HG03432 (cell line): Measurements from ENCODE around the gene CYB5D1.
A peak's percentile ranks its signal among the peaks of the same experiment; 100 is the strongest.
"Not testable (repeated sequence)": the region's sequence is repeated elsewhere in the genome, so short reads cannot be mapped to it uniquely, and the experiment has no call there.

Experiments used
- ATAC-seq: cut with Tn5 transposase; IDR thresholded peaks from one replicate; pipeline ENCODE4 v1.9.1; 2021; ENCODE audit warnings: mild to moderate bottlenecking, moderate library complexity; ENCODE audit not compliant: unreplicated experiment

CYB5D1 gene, protein sequence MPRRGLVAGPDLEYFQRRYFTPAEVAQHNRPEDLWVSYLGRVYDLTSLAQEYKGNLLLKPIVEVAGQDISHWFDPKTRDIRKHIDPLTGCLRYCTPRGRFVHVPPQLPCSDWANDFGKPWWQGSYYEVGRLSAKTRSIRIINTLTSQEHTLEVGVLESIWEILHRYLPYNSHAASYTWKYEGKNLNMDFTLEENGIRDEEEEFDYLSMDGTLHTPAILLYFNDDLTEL

GRCh38 chr17:7857713-7858521 lies at the start of gene CYB5D1:
Gene CYB5D1, plus strand, starts transcription at chr17:7858003. Its CDS starts 132 bp downstream, at chr17:7858135.
- ATAC-seq = peak; percentile 31

DNA sequence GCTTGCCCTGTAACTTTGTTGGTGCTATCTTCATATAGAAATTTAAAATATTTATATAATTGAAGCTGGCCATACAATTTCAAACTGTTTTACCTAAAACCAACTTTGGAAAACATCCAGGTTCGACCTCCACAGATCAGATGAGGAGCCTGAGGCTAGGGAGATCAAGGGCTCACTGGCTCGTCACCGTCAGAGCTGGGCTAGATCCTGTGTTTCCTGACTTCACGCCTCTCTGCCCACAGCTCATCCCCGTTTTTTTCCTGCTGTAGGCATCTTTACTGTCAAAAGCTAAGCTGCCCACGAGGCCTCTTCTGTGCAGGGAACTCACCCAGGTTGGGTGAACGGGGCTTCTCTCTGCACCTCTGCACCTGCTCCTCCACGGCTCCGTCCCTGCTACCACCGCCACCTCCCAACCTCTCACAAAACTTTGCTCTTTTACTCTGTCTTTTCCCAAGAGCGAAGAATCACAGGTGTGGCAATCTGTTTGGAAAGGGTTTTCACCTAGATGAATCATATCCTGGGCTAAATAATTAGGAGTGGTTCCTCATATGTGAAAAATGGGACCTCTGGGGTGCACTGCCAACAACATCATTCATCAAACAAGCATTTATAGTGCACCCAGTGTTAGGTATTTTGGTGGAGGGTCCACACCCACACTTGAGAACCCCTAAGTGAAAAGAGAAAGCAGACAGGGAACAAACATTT lies 48.6 kb upstream of the CYB5D1 start:
- no peak for ATAC-seq

DNA sequence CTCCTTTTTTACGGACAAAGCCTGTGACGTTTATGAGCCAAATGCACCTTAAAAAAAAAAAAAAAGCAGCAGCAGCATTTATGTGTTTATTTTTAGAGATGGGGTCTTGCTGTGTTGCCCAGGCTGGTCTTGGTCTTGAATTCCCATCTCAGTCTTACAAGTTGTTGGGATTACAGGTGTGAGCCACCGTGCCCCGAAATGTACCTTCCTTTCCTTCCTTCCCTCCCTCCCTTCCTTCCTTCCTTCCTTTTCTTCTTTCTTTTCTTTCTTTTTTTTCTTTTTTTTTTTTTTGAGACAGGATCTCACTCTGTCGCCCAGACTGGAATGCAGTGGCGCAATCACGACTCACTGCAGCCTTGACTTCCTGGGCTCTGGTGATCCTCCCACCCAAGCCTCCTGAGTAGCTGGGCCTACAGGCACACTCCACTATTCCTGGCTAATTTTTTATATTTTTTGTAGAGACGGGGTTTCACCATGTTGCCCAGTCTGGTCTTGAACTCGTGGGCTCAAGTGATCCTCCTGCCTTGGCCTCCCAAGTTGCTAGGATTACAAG lies 47.9 kb upstream of the CYB5D1 start:
- not testable (repeated sequence) for ATAC-seq

DNA sequence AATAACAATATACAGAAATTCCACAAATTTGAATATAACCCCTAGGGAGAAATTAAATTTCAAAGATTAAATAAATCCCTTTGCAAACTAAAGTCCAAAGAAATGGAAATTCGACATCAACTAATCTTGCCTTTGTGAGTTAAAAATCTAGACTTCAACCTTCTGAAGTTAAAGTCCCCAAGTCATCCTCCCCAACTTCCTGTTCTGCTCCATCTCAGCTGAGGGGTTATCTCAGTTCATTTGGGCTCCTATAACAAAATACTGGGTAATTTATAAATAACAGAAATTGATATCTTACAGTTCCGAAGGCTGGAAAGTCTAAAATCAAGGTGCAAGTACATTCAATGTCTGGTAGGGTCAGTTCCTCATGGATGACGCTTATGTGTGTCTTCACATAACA lies 46.6 kb upstream of the CYB5D1 start:
- ATAC-seq = no peak

- ATAC-seq = no peak
Observed at GRCh38 chr17:7814969-7815368, 42.8 kb upstream of the CYB5D1 start.

DNA sequence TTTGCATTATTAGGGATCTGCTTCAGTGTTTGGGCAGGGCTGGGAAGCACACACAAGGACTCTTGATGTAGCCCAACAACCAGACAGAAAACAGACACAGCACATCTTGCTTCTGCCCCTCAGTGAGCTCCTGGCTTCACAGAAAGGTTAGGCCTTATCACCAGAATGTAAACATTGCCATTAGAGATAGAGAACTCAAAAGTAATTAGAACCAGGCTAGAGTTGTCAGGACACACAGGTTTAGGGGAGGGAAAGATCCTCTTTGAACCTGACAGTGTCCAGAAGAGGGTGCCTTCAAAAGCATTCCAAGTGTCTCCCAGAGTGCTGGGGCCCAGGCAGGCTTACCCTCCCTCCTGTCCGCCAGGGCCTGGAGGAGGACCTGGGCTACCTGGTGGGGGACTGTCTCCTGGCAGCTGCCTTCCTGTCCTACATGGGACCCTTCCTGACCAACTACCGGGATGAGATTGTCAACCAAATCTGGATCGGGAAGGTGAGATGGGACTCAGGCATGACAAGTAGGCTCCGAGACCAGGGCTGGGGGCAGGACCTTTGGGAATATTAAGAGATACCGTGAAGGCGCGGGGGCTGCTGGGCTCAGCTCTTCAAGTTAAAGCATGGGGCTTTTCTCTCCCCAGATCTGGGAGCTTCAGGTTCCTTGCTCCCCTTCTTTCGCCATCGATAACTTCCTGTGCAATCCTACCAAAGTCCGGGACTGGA lies 40.7 kb upstream of the CYB5D1 start:
- no peak for ATAC-seq

DNA sequence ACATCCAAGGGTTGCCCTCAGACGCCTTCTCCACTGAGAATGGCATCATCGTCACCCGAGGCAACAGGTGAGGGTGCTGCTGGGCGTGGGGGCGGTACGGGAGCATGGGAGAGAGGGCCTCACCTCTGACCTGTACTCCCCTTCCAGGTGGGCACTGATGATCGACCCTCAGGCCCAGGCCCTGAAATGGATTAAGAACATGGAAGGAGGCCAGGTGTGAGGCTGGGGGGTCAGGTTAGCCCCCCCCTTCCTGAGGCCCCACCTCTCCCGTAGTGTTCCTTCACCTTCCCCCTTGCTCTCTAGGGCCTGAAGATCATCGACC lies 40.2 kb upstream of the CYB5D1 start:
- no peak for ATAC-seq

GRCh38 chr17:7818026-7818425 lies 39.8 kb upstream of the CYB5D1 start:
- ATAC-seq = no peak

GRCh38 chr17:7818746-7819645 lies 38.8 kb upstream of the CYB5D1 start:
- no peak for ATAC-seq

DNA sequence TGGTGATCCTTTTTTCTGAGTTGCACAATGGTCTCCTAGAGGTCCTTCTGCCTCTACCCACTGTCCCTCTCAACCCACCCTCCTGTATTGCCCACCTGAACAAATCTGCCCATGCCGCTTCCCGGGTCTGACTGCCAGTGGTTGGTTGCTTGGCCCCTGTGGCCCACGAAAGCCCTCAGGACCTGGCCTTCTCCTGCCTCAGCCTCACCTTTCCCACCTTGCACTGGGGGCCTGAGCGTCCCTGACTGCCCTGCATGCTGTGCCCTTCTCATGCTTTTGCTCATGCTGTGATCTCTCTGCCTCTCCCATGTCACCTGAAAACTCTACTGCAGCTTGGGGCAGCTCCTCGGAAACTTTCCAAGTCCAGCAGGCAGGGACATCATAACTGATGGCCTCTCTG lies 37.6 kb upstream of the CYB5D1 start:
- ATAC-seq = no peak

DNA sequence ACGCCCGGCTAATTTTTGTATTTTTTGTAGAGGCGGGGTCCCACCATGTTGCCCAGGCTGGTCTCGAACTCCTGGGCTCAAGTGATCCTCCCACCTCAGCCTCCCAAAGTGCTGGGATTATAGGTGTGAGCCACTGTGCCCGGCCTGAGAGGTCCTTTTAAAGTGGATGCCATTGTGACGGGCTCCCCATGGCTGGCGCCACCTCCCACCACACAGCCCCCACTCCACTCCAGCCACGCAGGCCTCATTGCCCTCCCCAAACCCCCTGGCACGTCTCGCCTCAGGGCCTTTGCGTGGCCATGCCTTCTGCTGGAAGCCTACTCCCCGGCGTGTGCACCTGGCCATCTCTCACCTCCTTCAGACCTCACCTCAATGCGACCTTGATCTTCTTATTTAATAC lies 35.7 kb upstream of the CYB5D1 start:
- ATAC-seq = no peak

GRCh38 chr17:7823581-7824001 lies 34.2 kb upstream of the CYB5D1 start:
- no peak for ATAC-seq

DNA sequence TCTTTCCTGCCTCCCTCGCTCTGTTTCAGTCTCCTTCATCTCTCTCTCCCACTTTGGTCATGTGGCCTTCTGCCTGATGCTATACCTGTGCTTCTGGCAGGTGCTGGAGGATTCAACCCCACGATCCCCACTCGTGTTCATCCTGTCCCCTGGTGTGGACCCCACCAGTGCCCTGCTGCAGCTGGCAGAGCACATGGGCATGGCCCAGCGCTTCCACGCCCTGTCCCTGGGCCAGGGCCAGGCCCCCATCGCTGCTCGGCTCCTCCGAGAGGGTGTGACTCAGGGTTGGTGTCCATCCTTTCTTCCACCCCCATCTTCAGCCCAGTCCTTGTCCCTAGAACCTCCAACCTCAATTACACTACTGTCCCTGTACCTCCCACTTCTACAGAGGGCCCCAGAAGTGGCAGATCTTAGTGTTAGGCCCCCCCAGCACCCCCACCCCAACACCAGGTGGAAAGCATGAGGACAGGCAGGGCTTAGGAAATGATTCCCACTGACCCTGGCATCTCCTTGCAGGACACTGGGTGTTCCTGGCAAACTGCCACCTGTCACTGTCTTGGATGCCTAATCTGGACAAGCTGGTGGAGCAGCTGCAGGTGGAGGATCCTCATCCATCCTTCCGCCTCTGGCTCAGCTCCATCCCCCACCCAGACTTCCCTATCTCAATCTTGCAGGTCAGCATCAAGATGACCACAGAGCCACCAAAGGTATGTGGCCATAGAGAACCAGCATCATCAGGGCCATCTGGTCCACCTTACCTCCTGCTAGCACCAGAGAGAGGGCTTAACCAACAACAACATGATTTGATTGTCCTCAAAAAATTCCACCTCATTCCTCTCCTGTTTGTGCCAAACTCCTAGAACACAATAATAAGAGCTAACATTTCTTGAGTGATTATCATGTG lies 33.5 kb upstream of the CYB5D1 start:
- no peak for ATAC-seq

DNA sequence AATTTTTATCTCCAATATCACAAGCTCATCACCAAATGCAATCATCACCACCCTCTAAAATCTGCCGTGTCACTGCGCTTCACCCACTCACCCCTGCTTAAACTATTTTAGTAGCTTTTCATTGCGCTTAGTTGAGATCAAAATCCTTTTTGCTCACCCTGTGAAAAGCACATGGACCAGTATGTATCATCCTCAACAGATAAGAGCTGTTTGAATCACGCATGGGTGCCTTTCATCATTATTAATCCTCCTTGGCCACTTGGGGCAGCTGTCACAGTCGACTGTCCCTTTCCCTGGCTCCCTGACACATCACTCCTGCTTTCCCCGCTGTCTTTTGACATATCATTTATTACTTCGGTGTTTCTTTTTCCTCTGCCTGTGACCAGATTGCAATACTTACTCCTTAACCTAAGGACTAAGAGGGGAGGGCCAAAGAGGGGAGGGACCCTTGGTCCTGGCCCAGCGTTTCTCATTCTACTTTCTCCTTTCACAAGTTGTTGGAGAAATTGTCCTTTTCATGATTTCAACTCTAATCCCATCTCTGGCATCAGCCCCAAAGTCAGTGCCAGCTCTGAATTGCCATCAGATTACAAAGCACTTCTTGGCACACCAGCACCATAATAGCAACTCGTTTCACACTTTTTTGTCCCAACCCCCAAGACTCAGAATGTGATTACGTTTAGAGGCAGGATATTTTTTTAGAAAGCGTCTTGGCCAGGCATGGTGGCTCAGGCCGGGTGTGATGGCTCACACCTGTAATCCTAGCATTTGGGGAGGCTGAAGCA lies 32.4 kb upstream of the CYB5D1 start:
- ATAC-seq = no peak

DNA sequence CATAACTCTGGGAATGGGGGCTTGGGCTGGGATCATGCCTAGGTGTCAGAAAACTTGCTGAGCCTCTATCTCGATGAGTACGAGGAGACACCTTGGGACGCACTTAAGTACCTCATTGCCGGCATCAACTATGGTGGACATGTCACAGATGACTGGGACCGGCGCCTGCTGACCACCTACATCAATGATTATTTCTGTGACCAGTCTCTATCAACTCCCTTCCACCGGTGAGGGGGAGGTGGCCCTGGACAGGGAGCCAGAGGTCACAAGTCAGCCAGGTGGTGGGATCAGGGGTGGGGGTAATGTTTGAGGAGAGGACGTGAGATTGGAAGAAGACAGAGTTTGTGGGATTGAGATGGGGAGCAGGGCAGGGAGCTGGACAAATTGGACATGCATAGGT lies 27.2 kb upstream of the CYB5D1 start:
- no peak for ATAC-seq

- no peak for ATAC-seq
Observed at GRCh38 chr17:7831233-7831632, 26.6 kb upstream of the CYB5D1 start.

- no peak for ATAC-seq
Observed at GRCh38 chr17:7832431-7832830, 25.4 kb upstream of the CYB5D1 start.
